HG02943 (cell line): Measurements from ENCODE around the gene ALX4.

ENCODE experiments used
- ATAC-seq: cut with Tn5 transposase; IDR thresholded peaks from one replicate; pipeline ENCODE4 v1.9.1; 2021; ENCODE audit warnings: mild to moderate bottlenecking, low read depth, moderate library complexity; ENCODE audit not compliant: unreplicated experiment

ALX4 gene

GRCh38 chr11:44316659-44317240 is 6.8 kb upstream of the ALX4 start:
- ATAC-seq, result no peak

GRCh38 chr11:44315947-44316658 is 6.2 kb upstream of the ALX4 start:
- no peak for ATAC-seq

GRCh38 chr11:44314733-44315132 is 4.8 kb upstream of the ALX4 start:
- ATAC-seq, result no peak

GRCh38 chr11:44313761-44314489 is 4.0 kb upstream of the ALX4 start:
- ATAC-seq, result no peak

- no peak for ATAC-seq
Observed at GRCh38 chr11:44312876-44313275, 2.9 kb upstream of the ALX4 start.

GRCh38 chr11:44311339-44312261 is 1.7 kb upstream of the ALX4 start:
- no peak for ATAC-seq

- ATAC-seq, result no peak
Observed at GRCh38 chr11:44310463-44311272, 729 bp upstream of the ALX4 start.

GRCh38 chr11:44310206-44310462 is 195 bp upstream of the ALX4 start:
- ATAC-seq, result no peak

- no peak for ATAC-seq
Observed at GRCh38 chr11:44308923-44309477, 939 bp downstream of the ALX4 start.

GRCh38 chr11:44308256-44308922 is 1.6 kb downstream of the ALX4 start:
- no peak for ATAC-seq

- ATAC-seq, result no peak
Observed at GRCh38 chr11:44307340-44308099, 2.4 kb downstream of the ALX4 start.

- no peak for ATAC-seq
Observed at GRCh38 chr11:44306918-44307244, 3.1 kb downstream of the ALX4 start.

GRCh38 chr11:44306052-44306917 is 3.7 kb downstream of the ALX4 start:
- no peak for ATAC-seq

GRCh38 chr11:44305470-44306051 is 4.4 kb downstream of the ALX4 start:
- no peak for ATAC-seq

- no peak for ATAC-seq
Observed at GRCh38 chr11:44305026-44305469, 4.9 kb downstream of the ALX4 start.

GRCh38 chr11:44304091-44305025 is 5.6 kb downstream of the ALX4 start:
- no peak for ATAC-seq
